Erythroblast (primary cell): Measurements from ENCODE around the gene ZNF408.

Experiments used
- GATA1 ChIP-seq: IDR thresholded peaks from 2 replicates; pipeline ENCODE4 v1.6.1; 2011; ENCODE audit warnings: low read depth, mild to moderate bottlenecking, control low read depth, low read length, moderate library complexity
- POLR2A ChIP-seq: IDR thresholded peaks from 2 replicates; pipeline ENCODE4 v1.6.1; 2011; ENCODE audit warnings: mild to moderate bottlenecking, low read length

DNA sequence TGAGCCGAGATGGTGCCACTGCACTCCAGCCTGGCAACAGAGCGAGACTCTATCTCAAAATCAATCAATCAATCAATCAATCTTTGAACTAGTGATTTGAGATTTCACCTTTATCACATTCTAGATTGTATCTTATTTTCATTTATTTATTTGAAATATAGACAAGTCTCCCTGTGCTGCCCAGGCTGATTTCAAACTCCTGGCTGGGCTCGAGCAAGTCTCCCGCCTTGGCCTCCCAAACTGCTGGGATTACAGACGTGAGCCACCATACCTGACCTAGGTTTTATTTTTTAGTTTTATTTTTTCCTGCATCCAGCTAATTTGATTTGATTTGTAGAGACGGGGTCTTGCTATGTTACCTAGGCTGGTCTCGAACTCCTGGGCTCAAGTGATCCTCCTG is 35.3 kb downstream of the ZNF408 start:
- TF ChIP-seq GATA1, result no peak
- TF ChIP-seq POLR2A, result no peak
